ENCODE data around the gene CTNNBIP1.

CTNNBIP1 gene

GRCh38 chr1:9852004-9852403, 58.1 kb downstream of the CTNNBIP1 start:
- DNase-seq, result no peak

- DNase-seq, result no peak
Observed at GRCh38 chr1:9850442-9851162, 59.5 kb downstream of the CTNNBIP1 start.

DNA sequence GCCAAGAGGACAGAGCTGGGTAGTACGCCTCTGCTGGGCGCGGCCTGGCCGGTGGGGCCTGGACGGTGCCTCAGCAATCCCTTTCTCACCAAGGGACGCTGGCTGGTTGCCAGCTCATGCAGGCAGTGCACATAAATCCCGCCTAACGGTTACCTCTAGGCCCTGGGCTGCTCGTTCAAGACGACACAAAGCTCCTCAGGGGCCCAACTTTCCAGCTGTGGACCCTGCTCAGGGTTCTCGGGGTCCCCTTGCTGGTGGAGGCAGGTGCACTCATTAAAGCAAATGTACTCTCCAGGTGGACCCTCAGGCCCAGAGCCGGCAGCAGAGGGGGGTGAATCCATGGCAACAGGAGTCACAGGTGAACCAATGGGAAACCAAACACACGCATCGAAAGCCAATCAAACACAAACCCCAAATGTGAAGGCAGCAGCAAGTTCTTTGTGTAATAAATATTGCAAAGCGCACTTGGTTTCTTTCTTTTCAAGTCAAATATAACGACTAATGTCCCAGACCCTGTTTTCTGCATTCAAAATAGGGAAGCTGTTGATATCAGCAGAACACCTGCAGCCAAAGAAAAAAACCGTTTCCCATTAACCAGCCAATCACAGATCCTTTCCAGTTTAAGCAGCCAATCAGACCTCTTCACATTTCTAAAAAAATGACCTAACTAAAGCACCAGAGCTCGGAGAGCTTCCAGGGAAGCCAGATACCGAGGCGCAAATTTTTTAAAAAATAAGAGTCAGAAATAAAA, 60.2 kb downstream of the CTNNBIP1 start:
- no peak for DNase-seq

DNA sequence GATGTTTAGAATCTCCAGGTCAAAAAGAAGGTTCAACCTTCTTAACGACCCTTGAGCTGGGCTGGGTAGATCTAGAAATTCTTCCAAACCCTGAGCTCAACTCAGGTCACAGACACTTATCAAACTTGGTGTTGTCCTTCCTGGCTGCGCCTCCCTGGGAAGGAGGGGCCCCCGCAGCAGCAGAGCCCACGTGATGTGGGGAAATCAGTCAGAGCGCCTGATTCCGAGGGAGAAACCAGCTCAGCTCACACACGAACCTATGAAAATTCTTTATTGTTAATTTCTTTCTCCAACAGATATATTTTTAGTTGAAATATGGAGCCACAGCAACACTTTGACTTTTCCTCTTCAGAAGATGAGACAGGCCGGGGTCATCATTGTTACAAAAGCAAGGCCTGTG, 62.0 kb downstream of the CTNNBIP1 start:
- DNase-seq, result no peak

DNA sequence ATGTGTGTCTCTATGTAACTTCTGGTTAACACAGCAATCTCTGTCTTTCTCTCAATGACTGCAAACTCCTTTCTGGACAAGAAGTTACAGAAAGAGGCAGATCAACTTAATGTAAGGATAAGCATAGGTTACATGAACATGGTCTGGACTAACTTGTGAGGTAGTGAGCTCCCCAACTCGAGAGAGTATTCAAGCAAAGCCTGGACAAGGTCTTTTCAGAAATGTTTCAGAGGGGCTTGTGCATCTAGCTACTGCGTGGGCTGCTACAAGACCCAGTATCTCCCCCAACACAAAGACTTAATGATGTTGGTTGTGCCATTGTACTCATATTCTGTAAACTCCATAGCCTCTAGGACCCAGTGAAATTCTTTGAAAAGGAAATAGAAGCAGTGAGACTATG, 62.8 kb downstream of the CTNNBIP1 start:
- DNase-seq, result no peak

GRCh38 chr1:9846611-9847171, 63.4 kb downstream of the CTNNBIP1 start:
- no peak for DNase-seq

DNA sequence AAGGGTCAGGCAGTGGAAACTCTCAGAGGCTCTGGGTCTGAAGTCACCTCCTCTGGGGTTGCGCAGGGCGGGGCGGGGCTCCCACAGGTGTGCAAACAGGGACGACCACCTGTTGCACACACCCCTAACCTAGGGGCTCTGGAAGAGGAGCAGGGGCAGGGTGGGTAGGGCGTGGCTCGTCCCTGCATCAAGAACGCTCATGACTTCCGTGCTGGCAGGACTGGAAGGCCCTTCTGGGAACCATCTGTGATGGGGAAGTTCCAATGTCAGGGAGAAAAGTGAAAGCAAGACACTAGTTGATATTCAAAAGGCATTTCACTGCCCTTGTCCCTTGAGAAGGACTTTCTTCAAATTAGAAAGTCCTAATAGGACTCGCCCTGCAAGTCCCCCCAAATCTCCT, 64.2 kb downstream of the CTNNBIP1 start:
- no peak for DNase-seq

DNA sequence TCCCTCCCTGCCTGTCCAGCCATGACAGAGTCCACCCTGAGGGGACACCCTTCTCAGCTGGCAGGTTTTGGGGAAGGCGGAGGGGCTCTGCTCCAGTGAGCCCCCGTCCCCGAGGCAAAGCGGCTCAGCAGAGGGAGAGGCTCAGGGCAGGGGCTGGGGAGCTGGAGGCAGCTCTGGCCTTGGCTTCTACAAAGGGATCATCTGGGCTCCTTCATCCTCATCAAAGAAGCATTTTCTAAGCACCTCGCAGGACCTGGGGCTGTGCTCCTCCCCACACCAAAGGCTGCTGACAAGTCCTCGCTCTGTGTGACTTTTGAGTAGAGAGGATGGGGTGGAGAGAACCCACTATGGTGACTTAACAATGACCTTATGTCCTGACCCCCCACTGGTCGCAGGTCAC, 65.3 kb downstream of the CTNNBIP1 start:
- DNase-seq, result no peak

DNA sequence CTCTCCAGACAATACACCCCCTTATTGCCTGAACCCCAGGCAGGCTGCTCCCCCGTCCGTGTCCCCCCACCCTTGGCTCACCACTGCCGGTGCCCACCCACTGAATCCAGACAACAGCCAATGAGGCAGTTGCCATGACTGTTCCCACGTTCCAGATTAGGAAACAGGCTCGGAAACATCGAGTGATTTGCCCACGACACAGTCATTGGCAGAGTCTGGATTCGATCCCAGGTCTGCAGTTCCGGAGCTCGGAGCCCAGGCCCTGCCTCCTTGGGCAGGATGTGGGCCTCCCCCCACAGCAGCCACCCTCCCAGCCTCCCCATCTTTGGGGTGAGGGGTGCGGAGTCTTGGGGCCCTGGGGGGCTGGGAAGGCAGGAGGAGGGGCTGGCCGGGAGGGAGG, 66.0 kb downstream of the CTNNBIP1 start:
- DNase-seq, result no peak

DNA sequence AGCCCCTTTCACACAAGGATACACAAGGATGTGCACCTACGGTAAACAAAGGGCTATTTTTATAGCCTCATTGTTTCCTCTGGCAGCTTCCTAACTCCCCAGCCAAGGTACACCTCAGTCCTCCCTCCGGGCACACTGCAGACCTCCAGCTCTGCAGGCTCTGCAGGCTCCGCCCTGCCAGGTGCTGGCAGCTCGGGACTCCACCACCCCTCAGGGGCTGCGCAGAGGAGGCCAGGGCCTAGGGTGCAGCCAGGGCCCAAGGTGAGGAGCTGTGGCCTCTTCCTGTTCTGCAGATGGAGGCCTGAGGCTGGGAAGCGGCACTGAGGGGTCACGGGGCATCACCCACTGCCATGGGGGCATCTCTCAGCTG, 66.5 kb downstream of the CTNNBIP1 start:
- DNase-seq, result no peak

DNA sequence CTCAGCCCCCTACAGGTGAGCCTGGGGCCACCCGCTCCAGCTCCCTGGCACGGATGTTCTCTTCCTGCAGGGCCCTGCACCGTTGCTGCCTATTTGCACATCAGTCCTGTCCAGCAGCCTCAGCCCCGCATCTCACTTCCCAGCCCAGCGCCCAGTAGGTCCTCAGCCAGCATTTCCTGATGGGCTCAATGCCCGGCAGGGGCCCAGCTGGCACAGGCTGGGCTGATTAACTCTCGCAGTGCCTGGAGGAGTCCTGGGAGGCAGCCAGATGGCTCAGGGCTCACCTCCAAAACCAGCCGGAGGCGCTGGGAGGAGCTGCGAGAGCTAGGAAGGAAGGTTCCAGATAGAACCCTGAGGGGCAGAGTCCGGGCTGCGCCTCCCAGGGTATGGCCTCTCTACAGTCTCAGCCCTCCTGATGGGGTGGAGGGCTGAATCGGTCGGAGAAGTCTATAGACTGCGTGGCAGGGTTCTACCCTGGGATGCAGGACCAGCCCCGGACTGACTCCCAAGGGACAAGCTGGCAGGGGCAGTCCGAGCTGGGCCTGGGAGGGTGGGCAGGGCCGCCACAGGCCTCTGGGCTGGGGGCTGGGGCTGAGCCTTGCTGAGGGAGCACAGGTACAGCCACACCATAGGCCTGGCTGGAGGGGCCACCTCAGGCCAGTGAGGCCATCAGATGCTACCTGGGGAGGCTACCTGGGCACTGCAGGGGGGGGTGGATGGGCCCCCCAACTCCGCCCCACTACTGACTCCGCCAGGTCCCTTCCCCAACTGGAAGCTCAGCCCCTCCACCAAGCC, 67.1 kb downstream of the CTNNBIP1 start:
- no peak for DNase-seq

- DNase-seq, result no peak
Observed at GRCh38 chr1:9842073-9842711, 67.9 kb downstream of the CTNNBIP1 start.

- DNase-seq, result no peak
Observed at GRCh38 chr1:9841460-9841859, 68.6 kb downstream of the CTNNBIP1 start.

- no peak for DNase-seq
Observed at GRCh38 chr1:9840176-9840575, 69.9 kb downstream of the CTNNBIP1 start.

DNA sequence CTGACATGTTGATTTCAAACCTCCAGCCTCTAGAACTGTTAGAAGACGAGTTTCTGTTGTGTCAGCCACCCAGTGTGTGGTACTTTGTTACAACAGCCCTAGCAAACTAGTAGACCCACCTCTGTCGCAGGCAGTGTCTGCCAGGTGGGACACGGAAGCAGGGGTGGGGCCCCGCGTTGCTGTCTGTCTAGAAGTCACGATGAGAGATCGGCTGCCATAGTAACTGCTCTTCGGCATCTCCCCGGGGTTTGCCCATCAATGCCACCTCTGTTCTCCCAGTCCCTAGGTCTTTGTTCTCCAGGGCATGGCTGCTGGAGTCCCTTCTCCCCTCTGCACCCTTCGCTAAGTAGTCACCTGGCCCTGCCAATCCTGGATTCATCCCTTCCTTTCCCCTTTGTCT, 71.1 kb downstream of the CTNNBIP1 start:
- DNase-seq, result no peak

DNA sequence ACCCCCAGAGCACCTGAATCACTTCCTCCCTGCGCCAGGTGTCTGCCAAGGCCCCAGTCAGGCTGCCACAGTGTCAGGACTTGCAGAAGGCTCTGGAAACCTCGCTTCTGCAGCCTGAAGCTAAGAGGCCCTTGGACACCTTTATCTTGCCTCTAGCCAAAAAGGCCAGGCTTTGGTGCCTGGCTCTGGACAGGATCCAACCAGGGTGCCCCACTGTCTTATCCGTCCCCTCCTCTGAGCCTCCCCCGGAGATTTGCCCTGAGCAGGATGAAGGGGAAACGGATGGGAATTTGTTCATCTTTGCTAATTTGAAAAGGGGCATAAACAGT, 73.5 kb downstream of the CTNNBIP1 start:
- DNase-seq, result no peak

DNA sequence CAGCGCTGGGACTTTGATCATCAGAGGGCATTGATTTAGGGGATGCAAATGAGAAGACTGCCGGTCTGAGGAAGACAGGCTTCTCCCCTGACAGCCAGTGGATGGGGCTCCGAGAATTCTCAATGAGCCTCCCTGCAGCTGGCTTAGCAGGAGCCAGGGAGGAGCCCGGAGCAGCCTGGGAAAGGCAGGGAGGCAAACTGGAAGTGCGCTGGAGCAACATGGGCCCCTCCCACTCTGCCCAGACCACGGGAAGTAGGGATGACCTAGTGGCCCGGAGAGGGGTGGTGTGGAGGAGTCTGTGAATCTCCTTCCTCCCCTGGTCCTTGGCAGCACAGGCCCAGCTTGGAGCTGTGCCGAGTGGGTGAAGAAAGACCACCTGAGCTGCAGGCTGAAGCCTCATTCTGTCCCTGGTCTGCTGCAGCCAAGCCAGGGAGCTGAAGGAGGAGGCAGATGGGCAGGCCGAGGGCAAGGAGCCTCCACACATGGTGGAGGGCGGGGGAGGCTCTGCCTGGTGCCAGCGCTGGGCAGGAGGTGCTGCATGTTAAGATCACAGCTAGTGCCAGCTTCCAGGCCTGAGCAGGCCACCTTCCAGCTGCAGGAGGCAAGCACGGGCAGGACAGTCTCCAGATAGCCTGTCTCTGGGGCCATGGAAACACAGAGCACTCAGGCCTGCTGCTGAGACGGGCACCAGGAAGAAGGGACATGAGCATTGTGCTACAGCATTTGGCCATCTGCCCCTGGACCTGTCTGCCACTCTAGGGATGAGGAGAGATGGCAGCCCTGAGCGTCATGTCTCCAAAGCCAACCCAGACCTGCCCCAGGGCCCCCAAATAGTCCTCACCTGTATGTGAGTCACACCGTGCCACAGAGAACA, 74.1 kb downstream of the CTNNBIP1 start:
- DNase-seq, result peak; percentile 21

DNA sequence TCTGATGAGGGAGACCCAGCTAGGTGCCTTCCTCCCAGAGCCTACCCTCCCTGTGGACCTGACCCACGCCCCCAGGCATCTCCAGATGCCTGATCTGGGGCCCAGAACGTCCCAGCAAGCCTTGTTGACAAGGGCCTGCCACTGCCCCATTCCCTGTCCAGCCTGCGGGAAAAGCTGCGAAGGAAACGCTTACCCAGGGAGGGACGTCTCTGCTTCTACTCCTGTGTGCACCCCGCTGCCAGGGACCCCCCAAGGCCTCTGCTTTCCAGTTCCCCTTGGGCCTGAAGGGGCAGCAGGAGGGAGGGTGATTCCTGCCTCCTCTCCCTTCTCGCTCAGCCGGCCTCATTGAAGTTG, 74.7 kb downstream of the CTNNBIP1 start:
- no peak for DNase-seq

- DNase-seq, result no peak
Observed at GRCh38 chr1:9833632-9834031, 76.4 kb downstream of the CTNNBIP1 start.

DNA sequence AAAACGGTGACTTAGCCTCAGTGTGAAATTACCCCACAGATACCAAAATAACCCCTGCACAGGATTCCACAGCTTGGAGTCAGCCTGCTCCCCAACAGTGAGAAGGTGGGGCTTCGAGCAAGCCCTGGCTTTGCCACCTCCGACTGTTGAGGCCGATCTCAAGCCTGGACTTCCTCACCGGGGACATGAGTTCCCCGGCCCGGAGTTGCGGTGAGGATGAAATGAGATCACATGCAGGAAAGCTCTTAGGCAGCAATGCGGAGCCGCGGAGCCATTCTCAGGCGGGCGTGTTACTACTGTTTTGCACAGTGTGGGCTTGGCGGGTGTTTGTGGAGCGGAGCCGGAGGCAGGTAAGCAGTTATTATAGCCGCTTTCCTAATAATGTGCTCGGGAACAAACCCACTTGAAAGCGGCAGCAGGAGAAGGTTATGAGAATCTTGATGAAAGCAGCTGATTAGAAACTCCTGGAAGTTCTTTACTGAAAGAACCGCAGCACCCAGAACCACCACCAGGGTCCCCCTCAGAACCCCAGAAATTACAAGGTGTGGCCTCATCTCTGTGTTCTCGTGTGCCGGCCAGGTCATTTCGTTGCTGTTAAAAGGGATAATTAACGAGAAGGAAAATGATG, 82.4 kb downstream of the CTNNBIP1 start:
- DNase-seq, result no peak

DNA sequence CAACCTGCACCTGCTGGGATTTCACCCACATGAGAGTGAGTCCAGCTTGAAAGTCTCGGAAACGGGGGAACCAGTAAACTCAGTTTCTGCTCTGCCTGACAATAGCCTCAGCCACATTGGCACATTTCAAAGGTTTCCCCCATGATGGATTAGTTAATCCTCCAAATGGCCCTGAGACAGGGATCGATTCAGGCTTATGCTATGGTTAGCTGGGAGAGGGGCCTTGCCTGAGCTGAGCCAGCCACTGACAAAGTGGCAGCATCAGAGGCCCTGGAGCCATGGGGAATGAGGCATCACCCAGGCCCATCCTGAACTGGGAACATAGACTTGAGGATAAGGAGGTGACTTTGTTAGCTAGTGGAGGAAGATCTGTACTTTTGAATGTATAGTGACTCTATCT, 83.5 kb downstream of the CTNNBIP1 start:
- no peak for DNase-seq

- no peak for DNase-seq
Observed at GRCh38 chr1:9826087-9826486, 84.0 kb downstream of the CTNNBIP1 start.
